GM19035 (cell line): ENCODE data around the gene MAGI2.

Experiments used
- ATAC-seq: cut with Tn5 transposase; IDR thresholded peaks from one replicate; pipeline ENCODE4 v1.9.1; 2021; ENCODE audit not compliant: unreplicated experiment

The MAGI2 gene

DNA sequence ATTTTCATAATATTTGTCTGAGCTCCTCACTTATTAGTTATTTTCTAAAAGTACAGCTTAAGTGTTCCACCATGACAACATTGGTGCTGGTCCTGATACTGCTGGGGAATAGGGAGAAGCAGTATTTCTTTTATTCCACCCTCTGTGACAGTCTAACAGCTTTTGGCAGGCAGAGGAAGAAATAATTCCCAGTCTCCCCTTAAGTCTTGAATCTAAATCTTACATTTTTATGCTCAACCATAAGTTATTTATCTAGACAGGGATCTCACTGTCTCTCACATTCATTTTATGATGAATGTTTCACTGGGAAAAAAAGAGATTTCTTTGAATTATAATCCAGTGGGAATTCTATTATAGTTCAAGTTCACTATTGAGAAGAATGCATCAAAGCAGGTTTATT is 71.5 kb downstream of the MAGI2 start:
- ATAC-seq = no peak

DNA sequence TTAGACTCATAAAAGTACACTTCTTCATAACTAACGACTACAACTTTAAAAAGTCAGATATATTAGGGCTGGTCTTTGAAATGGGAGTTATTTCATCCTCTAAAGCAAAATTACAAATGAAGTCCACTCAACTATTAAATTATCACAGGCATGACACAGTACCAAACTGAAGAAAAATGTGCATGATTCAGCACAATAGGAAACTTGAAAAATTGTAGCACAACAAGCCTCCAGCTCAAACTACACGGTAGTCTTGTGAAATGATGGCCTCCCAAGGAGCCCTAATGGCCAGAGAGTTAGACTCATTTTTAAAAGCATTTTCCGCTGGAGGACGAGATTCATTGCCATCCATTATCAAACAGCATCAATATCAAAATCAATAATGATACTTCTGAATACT is 76.4 kb downstream of the MAGI2 start:
- no peak for ATAC-seq

DNA sequence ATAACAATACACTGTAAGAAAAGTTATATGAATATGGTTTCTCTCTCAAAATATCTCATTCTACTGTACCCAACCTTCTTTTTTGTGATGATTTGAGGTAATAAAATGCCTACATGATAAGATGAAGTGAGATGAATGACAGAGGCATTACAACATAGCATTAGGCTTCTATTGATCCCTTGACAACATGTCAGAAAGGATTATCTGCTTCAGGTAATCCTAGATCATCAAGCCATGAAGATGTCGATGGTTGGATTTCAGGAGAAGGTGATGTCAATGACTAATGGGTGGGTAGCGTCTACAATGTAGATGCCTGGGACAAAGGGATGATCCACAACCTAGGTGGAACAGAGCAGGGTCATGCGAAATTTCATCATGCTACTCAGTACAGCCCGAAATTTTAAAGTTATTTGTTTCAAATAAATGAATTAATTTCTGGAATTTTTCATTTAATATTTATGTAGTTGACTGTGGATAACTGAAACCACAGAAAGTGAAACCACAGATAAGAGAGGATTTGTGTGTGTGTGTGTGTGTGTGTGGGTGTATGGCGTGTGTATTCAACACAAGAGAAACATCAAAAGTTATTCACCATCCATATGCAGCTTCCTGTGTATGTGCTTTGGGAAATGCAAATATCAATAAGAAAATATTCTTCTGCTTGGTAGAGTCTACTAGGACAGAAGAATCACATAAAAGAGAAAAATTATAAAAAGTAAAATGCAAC is 77.0 kb downstream of the MAGI2 start:
- ATAC-seq = no peak

DNA sequence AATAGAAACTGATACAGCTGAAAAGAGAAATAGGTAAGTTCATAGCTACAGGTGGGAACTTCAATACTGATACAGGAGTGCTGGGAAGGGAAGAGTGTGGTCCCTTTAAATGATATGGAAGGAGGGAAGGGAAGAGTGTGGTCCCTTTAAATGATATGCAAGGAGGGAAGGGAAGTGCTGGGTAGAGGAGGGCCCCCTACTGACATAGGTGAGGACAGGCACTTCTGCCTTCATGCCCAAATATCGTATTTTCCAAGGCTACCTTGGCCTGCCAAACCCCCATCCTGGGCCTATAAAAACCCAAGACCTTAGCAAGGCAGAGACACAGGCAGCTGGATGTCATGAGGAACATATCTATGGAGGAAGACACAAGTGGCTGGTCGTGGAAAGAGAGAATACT is 92.3 kb downstream of the MAGI2 start:
- ATAC-seq = no peak

DNA sequence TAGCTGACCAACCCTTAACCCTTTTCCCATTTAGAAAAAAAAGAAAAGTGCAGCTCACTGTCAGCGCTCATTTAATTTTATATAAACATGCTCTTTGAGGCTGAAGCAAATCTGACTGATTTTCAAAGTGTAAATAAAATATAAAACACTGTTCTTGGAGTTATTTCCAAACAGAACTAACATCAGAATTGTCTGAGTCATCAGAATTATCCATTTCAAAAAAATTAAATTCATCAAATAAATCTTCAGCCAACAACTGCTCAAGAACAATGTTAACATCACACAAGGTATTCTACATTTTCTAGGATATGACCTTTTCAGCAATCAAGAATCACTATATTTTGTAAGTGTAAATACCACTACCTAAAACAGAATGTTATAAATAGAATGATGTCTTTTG is 93.6 kb downstream of the MAGI2 start:
- no peak for ATAC-seq

DNA sequence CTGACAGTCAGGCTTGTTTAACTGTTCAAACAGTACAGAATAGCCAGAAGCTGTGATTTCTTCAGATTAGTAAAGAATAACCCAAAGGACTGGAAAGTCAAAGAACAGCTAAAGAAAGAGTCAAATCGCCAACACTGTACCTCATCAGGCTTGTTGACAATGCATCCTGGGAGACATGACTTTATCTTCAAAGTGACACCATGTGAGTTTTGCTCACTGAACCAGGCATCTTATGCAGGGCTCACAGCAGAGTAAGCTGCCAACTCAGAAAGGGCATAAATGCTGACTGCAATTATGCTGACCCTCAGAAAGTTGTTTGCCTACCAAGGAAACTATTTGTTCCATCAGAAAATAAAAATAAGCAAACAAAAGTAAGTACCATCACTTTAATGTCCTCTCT is 96.4 kb downstream of the MAGI2 start:
- no peak for ATAC-seq

DNA sequence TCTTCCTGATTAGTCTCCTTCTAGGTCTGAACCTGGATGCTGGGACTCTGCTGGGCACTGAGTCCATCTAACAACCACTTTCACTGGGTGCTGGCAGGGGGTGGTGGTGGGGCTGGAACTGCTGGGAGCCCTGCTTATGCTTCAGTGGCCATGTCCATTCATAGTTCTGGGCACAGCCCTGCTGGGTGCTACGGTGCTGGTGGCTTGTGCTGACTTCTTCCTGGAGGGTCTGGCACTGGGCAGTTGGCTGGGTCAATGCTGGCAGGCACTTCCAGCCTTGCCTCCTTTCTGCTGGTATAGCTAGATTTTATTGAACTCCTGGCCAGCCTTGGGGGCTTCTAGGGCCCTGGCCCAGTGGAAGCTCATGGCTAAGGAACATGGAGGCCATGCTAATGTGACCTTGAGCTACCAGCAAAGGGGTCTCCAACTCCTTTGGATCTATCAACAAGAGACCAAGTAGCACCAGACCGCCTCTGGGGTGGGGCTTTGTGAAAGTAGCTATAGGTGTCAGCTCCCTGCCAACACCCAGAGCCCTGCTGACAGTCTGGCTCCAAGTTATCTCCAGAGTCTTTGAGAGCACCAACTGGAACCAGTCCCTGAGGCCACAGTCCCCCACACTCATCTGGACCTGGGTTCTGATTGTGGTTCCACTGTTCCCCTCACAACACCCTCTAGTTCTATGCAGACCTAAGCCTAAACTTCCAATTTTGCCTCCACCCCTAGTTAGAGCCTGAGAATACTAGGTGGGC is 99.6 kb downstream of the MAGI2 start:
- ATAC-seq = no peak

DNA sequence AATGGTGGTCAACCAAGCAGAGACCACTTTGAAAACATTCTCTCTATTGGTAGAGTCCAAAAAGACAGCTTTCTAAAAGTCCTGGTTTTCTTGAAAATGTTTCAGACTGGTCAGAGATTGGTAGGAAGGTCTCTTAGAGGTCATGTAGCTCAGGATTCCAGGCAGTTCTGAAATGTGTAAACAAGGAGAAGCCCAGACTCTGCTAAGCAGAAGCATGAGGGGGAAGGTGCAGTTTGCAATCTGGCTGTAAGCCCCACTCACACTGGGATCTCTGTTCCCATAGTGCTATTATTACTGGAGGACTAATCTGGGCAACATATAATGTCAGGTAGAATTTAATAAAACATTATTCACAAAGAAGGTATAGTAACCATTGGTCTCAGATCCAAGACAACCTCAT is 101.1 kb downstream of the MAGI2 start:
- no peak for ATAC-seq

DNA sequence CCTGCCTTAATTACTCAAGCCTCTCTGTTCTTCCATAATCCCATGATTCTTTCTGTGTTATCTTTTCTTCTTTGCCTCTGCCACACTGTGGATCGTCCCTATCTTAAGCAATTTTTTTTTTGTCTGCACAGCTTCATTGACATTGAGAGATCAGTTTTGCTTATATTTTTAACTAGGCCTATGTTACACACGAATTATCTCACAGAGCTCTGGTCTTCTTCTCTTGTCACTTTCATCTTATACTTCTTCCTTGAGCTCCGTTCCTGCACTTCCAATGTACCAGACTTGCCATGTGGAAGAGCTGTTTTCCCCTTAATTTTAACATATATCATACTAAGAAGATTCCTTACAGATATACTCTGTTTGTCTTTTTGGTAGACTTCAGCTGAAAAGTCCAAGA is 106.1 kb downstream of the MAGI2 start:
- no peak for ATAC-seq

DNA sequence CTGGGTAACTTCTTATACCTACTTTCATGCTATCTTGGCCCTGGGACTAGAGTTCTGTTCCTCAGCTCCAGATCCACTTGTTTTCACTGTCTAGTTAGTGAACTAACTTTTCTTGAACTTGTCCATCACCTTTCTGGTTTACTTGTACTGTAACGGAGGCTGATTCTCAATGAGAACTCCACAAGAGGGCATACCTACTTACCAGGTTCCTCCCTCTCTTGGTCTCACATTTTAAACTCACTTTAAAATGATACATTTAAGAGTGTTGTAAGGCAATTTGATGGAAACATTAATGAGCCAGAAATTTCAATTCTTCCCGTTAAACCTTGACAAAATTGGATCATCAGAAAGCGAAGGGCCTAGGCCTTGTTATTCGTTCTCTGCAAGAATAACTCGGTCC is 111.6 kb downstream of the MAGI2 start:
- ATAC-seq = no peak

DNA sequence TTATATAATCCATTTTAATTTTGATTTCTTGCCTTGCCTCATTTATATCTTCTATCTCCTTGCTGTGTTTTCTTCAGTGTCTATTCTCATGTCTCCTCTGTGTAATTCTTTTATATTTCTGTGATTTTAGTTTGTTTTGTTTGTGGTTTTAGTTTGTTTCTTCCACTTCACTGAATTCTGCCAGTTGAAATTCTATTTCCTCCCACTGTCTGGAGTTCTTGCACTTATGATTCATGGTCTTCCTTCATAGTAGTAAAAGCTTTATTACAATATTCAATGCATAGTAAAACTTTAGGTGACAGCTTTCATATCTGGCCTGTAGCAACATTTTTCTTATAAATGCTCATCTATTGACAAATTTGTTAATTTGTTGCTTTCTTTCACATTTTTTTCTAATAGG is 113.3 kb downstream of the MAGI2 start:
- ATAC-seq = no peak

DNA sequence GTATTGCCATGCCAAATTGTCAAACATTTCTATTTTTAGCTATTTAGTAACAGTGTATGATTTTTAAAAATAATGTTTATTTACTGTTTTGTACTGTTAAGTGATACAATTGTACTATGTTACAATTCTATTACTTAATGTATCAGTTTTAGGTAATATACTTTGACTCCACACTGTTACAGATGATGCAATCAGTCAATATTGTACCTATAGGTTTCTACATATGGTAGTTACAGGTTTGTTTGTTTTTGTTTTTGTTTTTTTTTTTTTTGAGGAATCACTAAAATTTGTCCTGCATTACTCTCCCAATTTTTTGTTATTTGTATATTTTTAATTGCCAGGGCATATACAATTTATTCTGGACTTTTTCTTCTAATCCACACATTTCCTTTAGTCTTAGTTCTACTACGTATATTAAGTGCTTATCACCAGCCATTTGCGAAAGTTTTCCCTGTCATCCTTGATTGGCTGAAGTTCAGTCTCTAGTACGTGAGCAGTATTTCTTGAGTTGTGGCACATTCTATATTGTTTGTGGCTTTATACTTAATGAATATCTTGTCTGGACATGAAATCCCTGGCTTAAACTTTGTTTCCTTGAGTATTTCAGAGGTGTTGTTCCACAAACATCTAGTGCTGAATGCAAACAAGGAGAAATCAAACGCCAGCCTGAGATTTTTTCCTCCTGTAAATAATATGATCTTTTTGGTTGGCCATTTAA is 114.1 kb downstream of the MAGI2 start:
- ATAC-seq = no peak

DNA sequence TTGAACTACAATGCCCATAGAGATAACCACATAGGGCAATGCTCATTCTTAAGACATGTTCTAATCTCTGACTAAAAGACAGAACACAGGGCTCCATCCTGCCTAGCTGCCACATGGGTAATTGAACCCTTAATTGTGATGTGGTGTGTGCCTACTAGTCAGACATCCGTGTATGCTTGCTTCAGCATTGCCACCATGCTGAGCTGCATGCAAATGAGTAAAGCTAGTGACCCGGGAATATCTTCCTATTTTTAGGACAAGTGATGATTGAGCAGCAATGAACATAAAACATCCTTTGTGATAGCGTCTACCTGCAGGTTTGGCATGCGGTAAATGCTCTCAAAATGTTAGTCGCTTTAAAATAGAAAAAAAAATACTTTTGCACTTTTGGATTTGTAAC is 115.8 kb downstream of the MAGI2 start:
- no peak for ATAC-seq

DNA sequence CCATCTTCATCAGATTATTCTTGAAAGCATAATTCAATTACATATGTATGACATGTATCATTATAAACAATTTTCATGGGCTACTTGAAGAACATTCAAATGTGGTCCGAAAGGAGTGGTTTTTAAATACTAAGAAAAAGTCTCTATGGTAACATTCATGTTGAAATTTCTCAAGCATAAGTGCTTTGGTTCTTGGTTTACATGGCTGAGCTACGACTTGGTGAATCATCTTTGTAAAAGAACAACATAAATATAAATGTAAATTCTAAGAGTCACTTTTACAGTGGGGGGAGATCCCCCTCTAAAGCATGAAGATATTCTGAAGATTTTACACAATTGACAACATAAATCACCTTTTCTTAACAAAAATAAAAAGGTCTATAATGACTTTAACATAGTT is 118.6 kb downstream of the MAGI2 start:
- no peak for ATAC-seq

DNA sequence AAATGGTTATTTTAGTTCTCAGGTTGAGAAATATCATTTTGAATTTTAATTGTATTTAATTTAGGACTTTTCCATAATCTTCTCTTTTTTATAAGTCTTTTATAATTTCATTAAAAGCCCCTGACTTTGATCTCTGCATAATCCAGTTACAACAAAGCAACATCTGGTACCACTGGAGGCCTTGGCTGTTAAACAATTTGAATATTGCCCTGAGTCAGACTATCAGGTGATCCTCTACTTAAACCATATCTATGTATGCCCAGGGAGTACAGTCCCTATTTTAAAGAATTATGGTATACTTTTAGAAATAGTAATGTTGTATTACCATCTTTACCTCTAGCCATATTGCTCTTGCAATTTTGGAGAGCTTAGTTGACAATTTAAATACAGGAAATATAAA is 119.1 kb downstream of the MAGI2 start:
- no peak for ATAC-seq

DNA sequence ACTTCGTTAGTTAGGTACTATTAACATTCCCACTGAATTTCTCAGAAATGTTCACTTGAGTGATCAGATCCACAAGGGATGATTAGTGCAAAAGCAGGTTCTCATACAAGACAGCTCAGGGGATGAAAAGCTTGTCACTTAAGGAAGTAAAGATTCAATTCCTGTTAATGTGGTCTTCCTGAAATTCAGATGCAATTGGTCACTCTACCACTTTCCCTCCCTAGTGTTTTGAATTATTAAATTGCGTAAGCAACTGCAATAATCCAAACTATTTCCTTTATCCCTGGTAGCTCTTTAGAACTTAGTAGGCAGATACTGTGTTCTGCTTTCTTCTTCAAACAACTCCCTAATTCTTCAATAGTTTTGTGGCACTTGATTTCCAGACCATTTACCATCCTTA is 121.4 kb downstream of the MAGI2 start:
- ATAC-seq = no peak

DNA sequence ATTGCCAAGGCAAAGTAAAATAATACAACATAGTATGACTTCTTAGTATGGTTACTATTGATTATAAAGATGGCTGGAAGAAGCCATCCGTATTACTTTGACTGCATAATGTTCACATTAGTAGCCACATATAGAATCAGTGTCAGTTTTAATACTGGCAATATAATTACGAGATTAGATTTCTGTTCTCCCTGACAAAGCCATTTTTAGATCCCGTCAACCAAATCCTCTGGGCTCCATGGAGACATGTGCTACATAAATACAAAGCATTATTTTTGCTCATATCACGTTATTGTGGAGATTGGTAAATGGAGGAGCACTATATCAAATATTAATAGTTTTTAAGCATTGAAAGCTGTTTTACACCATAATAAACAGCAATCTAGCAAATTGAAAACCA is 124.0 kb downstream of the MAGI2 start:
- ATAC-seq = no peak

DNA sequence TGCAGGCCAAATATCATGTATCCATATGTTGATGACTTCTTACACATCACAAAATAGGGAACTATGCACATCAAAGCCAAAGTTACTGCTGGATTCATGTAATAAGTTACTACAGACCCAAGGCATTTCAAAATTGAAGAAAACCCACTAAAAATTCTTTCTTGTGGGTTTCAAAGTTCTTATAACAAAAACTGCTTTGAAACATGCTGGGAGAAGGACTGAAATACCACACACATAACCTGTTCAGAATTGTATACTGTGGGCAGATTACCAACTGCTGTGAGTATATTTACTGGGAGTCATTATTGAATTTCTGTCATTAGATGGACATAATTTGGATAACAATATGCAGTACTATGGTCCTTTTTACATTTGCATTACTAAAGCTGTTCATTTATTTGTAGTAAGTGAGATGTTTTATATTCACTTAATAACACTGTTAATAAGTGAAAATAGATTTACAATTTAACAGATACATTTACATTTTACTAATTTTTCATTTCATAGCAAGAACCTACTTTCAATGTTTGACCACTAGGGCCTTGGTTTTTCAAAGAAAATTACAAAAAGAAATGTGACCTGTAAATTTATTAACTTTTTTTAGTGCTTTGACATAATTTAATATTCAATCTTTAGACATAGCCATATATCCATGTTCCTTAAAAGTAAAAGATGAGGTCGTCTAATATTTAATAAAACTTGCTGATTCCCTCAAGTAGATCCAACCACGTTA is 132.6 kb downstream of the MAGI2 start:
- ATAC-seq = no peak

DNA sequence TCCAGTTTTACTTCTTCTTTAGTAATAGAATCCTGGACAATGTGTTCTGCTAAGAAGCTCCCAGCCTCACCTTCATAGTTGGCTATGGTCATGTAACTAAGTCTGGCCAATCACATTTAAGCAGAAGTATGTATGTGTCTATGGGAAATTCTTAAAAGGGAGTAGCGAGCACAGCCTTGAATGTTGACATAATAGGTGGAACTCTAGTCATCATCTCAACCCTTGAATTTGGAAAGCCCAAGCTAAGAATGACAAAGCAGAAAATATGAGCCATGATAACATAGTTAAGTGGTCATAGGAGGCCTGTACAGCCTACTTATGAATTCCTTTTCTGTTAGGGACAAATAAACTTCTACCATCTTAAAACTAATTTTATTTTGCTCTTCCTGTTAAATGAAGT is 134.1 kb downstream of the MAGI2 start:
- ATAC-seq = no peak

DNA sequence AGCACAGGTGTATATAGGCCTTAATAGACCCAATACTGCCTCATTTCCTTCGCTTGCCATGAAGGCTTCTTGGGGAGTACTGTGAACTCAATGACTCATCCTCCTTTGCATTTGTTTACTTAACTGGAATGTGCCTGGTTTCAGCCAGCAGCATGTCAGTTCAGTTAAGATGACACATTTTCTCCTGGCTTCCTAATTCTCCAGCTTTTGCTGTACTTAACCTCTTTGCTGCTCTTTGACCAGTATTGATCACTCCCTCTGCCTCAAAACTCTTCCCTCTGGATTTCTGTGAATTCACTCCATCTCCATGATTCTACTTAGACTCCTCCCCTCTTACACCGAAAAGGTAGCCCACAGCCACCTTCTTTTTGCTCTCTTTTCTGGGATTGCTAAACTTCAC is 135.7 kb downstream of the MAGI2 start:
- ATAC-seq = no peak

DNA sequence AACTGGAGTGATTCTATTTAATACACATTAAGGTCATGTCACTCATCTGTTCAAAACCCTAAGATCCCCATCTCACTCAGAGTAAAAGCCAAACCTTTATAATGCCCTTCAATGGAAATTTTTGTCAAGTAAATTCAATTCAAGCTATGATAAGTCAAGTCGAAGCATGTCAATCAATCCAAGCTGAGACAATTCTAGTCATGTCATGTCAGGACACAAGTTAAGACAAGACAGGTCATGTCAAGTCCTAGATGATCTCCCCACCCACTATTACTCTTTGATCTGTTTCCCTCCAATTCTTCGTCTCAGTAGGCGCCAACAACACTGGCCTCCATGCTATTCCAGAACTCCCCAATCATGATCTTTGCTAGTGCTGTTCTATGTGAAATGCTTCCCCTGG is 141.4 kb downstream of the MAGI2 start:
- no peak for ATAC-seq

DNA sequence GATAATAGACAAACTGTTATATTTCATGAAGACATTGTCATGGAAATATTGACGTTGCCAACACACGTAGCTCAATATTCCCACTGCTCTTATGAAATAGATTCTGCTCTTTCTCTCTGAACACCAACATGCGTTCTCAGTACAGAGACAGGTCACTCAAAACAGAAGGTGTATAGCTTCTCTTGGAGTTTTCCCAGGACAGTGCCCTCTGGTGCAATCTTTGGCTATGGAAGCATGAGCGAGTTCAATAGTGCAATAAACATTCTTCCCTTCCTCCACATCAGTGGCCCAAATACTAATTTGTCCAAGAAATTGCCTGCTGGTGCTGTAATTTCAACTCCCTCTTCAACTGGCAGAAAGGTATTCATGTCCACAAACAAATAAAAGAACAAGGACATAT is 145.3 kb downstream of the MAGI2 start:
- no peak for ATAC-seq
